RWPE2 (cell line): ENCODE data around the gene KIAA1671.

Source experiments
- ATAC-seq: fragments of 200-7000 bp; cut with Tn5 transposase; 3 replicates; pipeline ENCODE4 v1.9.1; 2021; ENCODE audit warnings: low read depth
- DNase-seq: peaks from one replicate; pipeline ENCODE4 v3.0.0-alpha.2; 2020; ENCODE audit warnings: low spot score
- H3K27ac ChIP-seq: fragments of 450-650 bp; 2 replicates; pipeline ENCODE4 v1.5.1; 2017; ENCODE audit warnings: mild to moderate bottlenecking; ENCODE audit not compliant: poor library complexity, severe bottlenecking
- H3K27me3 ChIP-seq: fragments of 250-450 bp; sonication (Bioruptor Pico); 2 replicates; pipeline ENCODE4 v1.5.1; 2021; ENCODE audit warnings: mild to moderate bottlenecking, moderate library complexity; ENCODE audit not compliant: insufficient read depth, poor library complexity, severe bottlenecking
- H3K36me3 ChIP-seq: fragments of 250-450 bp; sonication (Bioruptor Pico); 2 replicates; pipeline ENCODE4 v1.5.1; 2020; ENCODE audit warnings: low read depth, mild to moderate bottlenecking, moderate library complexity
- H3K4me1 ChIP-seq: fragments of 250-450 bp; sonication (Bioruptor Pico); 2 replicates; pipeline ENCODE4 v1.5.1; 2021; ENCODE audit warnings: mild to moderate bottlenecking, moderate library complexity; ENCODE audit not compliant: insufficient read depth, poor library complexity, severe bottlenecking
- H3K4me3 ChIP-seq: fragments of 250-450 bp; sonication (Bioruptor Pico); 2 replicates; pipeline ENCODE4 v1.5.1; 2021; ENCODE audit warnings: mild to moderate bottlenecking, moderate library complexity; ENCODE audit not compliant: severe bottlenecking
- H3K9me3 ChIP-seq: fragments of 250-450 bp; sonication (Bioruptor Pico); 2 replicates; pipeline ENCODE4 v1.5.1; 2021; ENCODE audit warnings: mild to moderate bottlenecking, moderate library complexity; ENCODE audit not compliant: severe bottlenecking
- CTCF ChIP-seq: fragments of 450-650 bp; IDR thresholded peaks from one replicate; pipeline ENCODE4 v1.5.1; 2017; ENCODE audit warnings: mild to moderate bottlenecking, moderate library complexity; ENCODE audit not compliant: poor library complexity, severe bottlenecking

The KIAA1671 gene

GRCh38 chr22:25160120-25160996, 207.8 kb downstream of the KIAA1671 start:
- Histone ChIP-seq H3K27me3 (no peaks in the 10 kb centered on the region), H3K36me3 (0 out of 2 replicates have a peak, but pooled peaks cover 3% of the 10 kb centered on the region), H3K4me1 (peaks cover 5% of the 10 kb centered on the region), H3K27ac (no peak overlapping the region), H3K9me3 (no peaks in the 10 kb centered on the region), H3K4me3 (no peak overlapping the region)
- DNase-seq (no peak), ATAC-seq (no peak)
- no peak for TF ChIP-seq CTCF

- no peaks in the 10 kb centered on the region for H3K27me3 ChIP-seq
- H3K27ac ChIP-seq, result no peak overlapping the region
- H3K4me3 ChIP-seq, result no peak overlapping the region
- DNase-seq (no peak), ATAC-seq (no peak)
- TF ChIP-seq CTCF, result no peak
- 0 out of 2 replicates have a peak, but pooled peaks cover 3% of the 10 kb centered on the region for H3K36me3 ChIP-seq
- H3K4me1 ChIP-seq, result peaks cover 5% of the 10 kb centered on the region
- H3K9me3 ChIP-seq, result no peaks in the 10 kb centered on the region
Observed at GRCh38 chr22:25161017-25161915, 208.8 kb downstream of the KIAA1671 start.

GRCh38 chr22:25161916-25162530, 209.5 kb downstream of the KIAA1671 start:
- DNase-seq, result no peak
- no peaks in the 10 kb centered on the region for H3K9me3 ChIP-seq

GRCh38 chr22:25162561-25162960, 210.0 kb downstream of the KIAA1671 start:
- H3K4me3 ChIP-seq, result no peak overlapping the region
- H3K4me1 ChIP-seq, result peaks cover 10% of the 10 kb centered on the region
- DNase-seq, result no peak
- H3K36me3 ChIP-seq, result 0 out of 2 replicates have a peak, but pooled peaks cover 3% of the 10 kb centered on the region
- no peak for ATAC-seq
- TF ChIP-seq CTCF, result no peak
- H3K27ac ChIP-seq, result no peak overlapping the region
- H3K27me3 ChIP-seq, result no peaks in the 10 kb centered on the region
- H3K9me3 ChIP-seq, result no peaks in the 10 kb centered on the region

More at GRCh38 chr22:25161916-25162530, 209.5 kb downstream of the KIAA1671 start:
- Histone ChIP-seq H3K36me3 (0 out of 2 replicates have a peak, but pooled peaks cover 3% of the 10 kb centered on the region), H3K27me3 (no peaks in the 10 kb centered on the region), H3K27ac (no peak overlapping the region), H3K4me3 (no peak overlapping the region), H3K4me1 (peaks cover 10% of the 10 kb centered on the region)
- ATAC-seq, result no peak
- TF ChIP-seq CTCF, result no peak
